H1 (cell line): ENCODE data around the gene MTF2. TPM values are rescaled to one million over a fixed set of nuclear protein-coding genes. Genes with fewer than 3 reads are reported as not detected.

Experiments
- CTCF ChIA-PET: fragments of 300-600 bp; sonication (Branson Sonifier 250); formaldehyde crosslinking; loops from one replicate; lab custom pipeline; 2021; ENCODE audit not compliant: partially characterized antibody; lab: Charles Lee
- POLR2A ChIA-PET: fragments of 300-600 bp; sonication (Branson Sonifier 250); formaldehyde crosslinking; loops from one replicate; lab custom pipeline; 2021; ENCODE audit warnings: inconsistent platforms; ENCODE audit not compliant: partially characterized antibody; lab: Charles Lee
- DNase-seq, 2 experiments: peaks; one replicate each; pipeline versions ENCODE4 v3.0.0 to v3.0.0-alpha.2; 2010 to 2022; ENCODE audit warnings: low spot score in 2 of 2, low read depth in 1 of 2, mixed read lengths in 1 of 2
- FAIRE-seq: peaks from 2 replicates; lab custom pipeline; 2011; peaks lifted over from hg19 to GRCh38; lab: Jason Lieb, UNC
- H2AFZ ChIP-seq: 2 replicates; pipeline ENCODE4 v1.8.1; 2012; ENCODE audit warnings: low read length, inconsistent platforms
- H2AK5ac ChIP-seq: 2 replicates; pipeline ENCODE4 v1.6.1; 2013; ENCODE audit warnings: low read depth, low read length
- H2BK120ac ChIP-seq: replicated peaks from 2 replicates; pipeline ENCODE3; 2013; ENCODE audit warnings: low read depth, low read length, inconsistent platforms
- H2BK12ac ChIP-seq: 2 replicates; pipeline ENCODE4 v1.6.1; 2013; ENCODE audit warnings: low read depth, low read length
- H2BK15ac ChIP-seq: 2 replicates; pipeline ENCODE4 v1.6.1; 2013; ENCODE audit warnings: low read length
- H2BK20ac ChIP-seq: 2 replicates; pipeline ENCODE4 v1.6.1; 2013; ENCODE audit warnings: low read length
- H2BK5ac ChIP-seq: 2 replicates; pipeline ENCODE4 v1.6.1; 2013; ENCODE audit warnings: low read depth, low read length
- H3K14ac ChIP-seq: 2 replicates; pipeline ENCODE4 v1.6.1; 2013; ENCODE audit warnings: inconsistent platforms; ENCODE audit not compliant: insufficient read length
- H3K18ac ChIP-seq: 2 replicates; pipeline ENCODE4 v1.6.1; 2013; ENCODE audit warnings: low read length; ENCODE audit errors: extremely low read depth
- H3K23ac ChIP-seq: 2 replicates; pipeline ENCODE4 v1.6.1; 2013; ENCODE audit warnings: inconsistent platforms; ENCODE audit not compliant: insufficient read length
- H3K23me2 ChIP-seq: 2 replicates; pipeline ENCODE4 v1.6.1; 2013; ENCODE audit warnings: low read depth, low read length
- H3K27ac ChIP-seq: 2 replicates; pipeline ENCODE4 v1.6.1; 2011; ENCODE audit warnings: low read depth, low read length, inconsistent platforms
- H3K27me3 ChIP-seq, 4 experiments: replicated peaks in 1 of 4; 1 replicate in 1 of 4; 2 replicates in 3 of 4; pipeline versions ENCODE4 v1.6.1 to v1.8.1; 2011 to 2013; ENCODE audit warnings: low read length in 3 of 4, mild to moderate bottlenecking in 3 of 4, inconsistent platforms in 2 of 4, mixed read lengths in 2 of 4, moderate library complexity in 1 of 4; ENCODE audit not compliant: control insufficient read depth in 3 of 4, insufficient read depth in 3 of 4; ENCODE audit errors: extremely low read depth in 1 of 4
- H3K36me3 ChIP-seq, 4 experiments: 2 replicates each; pipeline versions ENCODE4 v1.6.1 to v1.8.1; 2011 to 2013; ENCODE audit warnings: mild to moderate bottlenecking in 4 of 4, low read length in 3 of 4, moderate library complexity in 2 of 4, control low read depth in 1 of 4, inconsistent platforms in 1 of 4; ENCODE audit not compliant: insufficient read depth in 4 of 4, control insufficient read depth in 2 of 4
- H3K4ac ChIP-seq: replicated peaks from 2 replicates; pipeline ENCODE3; 2013; ENCODE audit warnings: low read length, low read depth, mixed read lengths, inconsistent platforms; ENCODE audit not compliant: insufficient read length
- H3K4me1 ChIP-seq, 4 experiments: replicated peaks in 1 of 4; 1 replicate in 1 of 4; 2 replicates in 3 of 4; pipeline versions ENCODE4 v1.6.1 to v1.8.1; 2011 to 2013; ENCODE audit warnings: low read length in 3 of 4, inconsistent platforms in 2 of 4, mixed read lengths in 1 of 4; ENCODE audit not compliant: insufficient read depth in 4 of 4, control insufficient read depth in 3 of 4
- H3K4me2 ChIP-seq, 2 experiments: 2 replicates each; pipeline versions ENCODE4 v1.6.1 to v1.8.1; 2011 to 2013; ENCODE audit warnings: low read depth in 2 of 2, low read length in 2 of 2, control low read depth in 1 of 2, inconsistent platforms in 1 of 2, mild to moderate bottlenecking in 1 of 2; ENCODE audit not compliant: insufficient read depth in 1 of 2
- H3K4me3 ChIP-seq, 4 experiments: fragments of 200-600, 300-600 bp in 1 of 4; sonication (generic), shearing (Covaris generic), sonication (Bioruptor Twin) in 1 of 4; 2 replicates each; pipeline versions ENCODE4 v1.5.1 to v1.8.1; 2011 to 2016; ENCODE audit warnings: low read length in 4 of 4, low read depth in 3 of 4, control low read depth in 2 of 4, inconsistent platforms in 2 of 4, mild to moderate bottlenecking in 2 of 4, mixed read lengths in 1 of 4, moderate library complexity in 1 of 4; ENCODE audit not compliant: insufficient read depth in 2 of 4; ENCODE audit errors: extremely low read depth in 1 of 4
- H3K56ac ChIP-seq: replicated peaks from 2 replicates; pipeline ENCODE3; 2013; ENCODE audit warnings: low read depth, mild to moderate bottlenecking, mixed read lengths, low read length, inconsistent platforms; ENCODE audit not compliant: insufficient read length
- H3K79me1 ChIP-seq: 2 replicates; pipeline ENCODE4 v1.6.1; 2013; ENCODE audit warnings: low read depth, low read length, control low read depth
- H3K79me2 ChIP-seq, 2 experiments: 2 replicates each; pipeline versions ENCODE4 v1.6.1 to v1.8.1; 2012 to 2013; ENCODE audit warnings: low read length in 2 of 2, mild to moderate bottlenecking in 2 of 2, inconsistent platforms in 1 of 2; ENCODE audit not compliant: insufficient read depth in 2 of 2, control insufficient read depth in 1 of 2
- H3K9ac ChIP-seq, 4 experiments: replicated peaks in 1 of 4; 1 replicate in 1 of 4; 2 replicates in 3 of 4; pipeline versions ENCODE4 v1.6.1 to v1.8.1; 2011 to 2013; ENCODE audit warnings: low read depth in 3 of 4, low read length in 3 of 4, control low read depth in 2 of 4, mild to moderate bottlenecking in 2 of 4, moderate library complexity in 2 of 4, inconsistent platforms in 1 of 4; ENCODE audit errors: extremely low read depth in 1 of 4
- H3K9me3 ChIP-seq, 2 experiments: 2 replicates each; pipeline versions ENCODE4 v1.6.1 to v1.8.1; 2012 to 2013; ENCODE audit warnings: mild to moderate bottlenecking in 2 of 2, moderate library complexity in 2 of 2, control low read depth in 1 of 2, inconsistent platforms in 1 of 2, low read depth in 1 of 2, low read length in 1 of 2, mixed read lengths in 1 of 2; ENCODE audit not compliant: insufficient read depth in 2 of 2
- H4K20me1 ChIP-seq, 2 experiments: replicated peaks in 1 of 2; 2 replicates each; pipeline versions ENCODE3 to v1.8.1; 2011 to 2013; ENCODE audit warnings: inconsistent platforms in 2 of 2, low read length in 2 of 2, mild to moderate bottlenecking in 1 of 2; ENCODE audit not compliant: insufficient read depth in 2 of 2, control insufficient read depth in 1 of 2
- H4K5ac ChIP-seq: 2 replicates; pipeline ENCODE4 v1.6.1; 2013; ENCODE audit warnings: low read length, low read depth, mixed read lengths, inconsistent platforms; ENCODE audit not compliant: insufficient read length
- H4K8ac ChIP-seq: 2 replicates; pipeline ENCODE4 v1.8.0; 2013; ENCODE audit warnings: mild to moderate bottlenecking, moderate library complexity, low read length, inconsistent platforms; ENCODE audit not compliant: insufficient read depth; ENCODE audit errors: extremely low read depth
- H4K91ac ChIP-seq: replicated peaks from 2 replicates; pipeline ENCODE3; 2013; ENCODE audit warnings: low read length, mixed read lengths, inconsistent platforms; ENCODE audit not compliant: insufficient read length
- CBX8 ChIP-seq: fragments of 300-800, 300-1000 bp; sonication (generic); IDR thresholded peaks from 2 replicates; pipeline ENCODE4 v1.7.1; 2016; ENCODE audit warnings: low read depth, low read length, borderline replicate concordance
- HDAC6 ChIP-seq: IDR thresholded peaks from one replicate; pipeline ENCODE4 v1.7.1; 2012; ENCODE audit warnings: low read depth, mild to moderate bottlenecking, inconsistent platforms, low read length, moderate library complexity
- JUN ChIP-seq: IDR thresholded peaks from 2 replicates; pipeline ENCODE4 v1.6.1; 2011; ENCODE audit warnings: low read depth, mild to moderate bottlenecking, improper control_type of control experiment, low read length
- KDM4A ChIP-seq: IDR thresholded peaks from one replicate; pipeline ENCODE4 v1.7.1; 2012; ENCODE audit warnings: low read depth, mild to moderate bottlenecking, moderate library complexity, low read length, inconsistent platforms; ENCODE audit not compliant: severe bottlenecking
- NANOG ChIP-seq: IDR thresholded peaks from 2 replicates; pipeline ENCODE4 v1.6.1; 2011; ENCODE audit warnings: low read length, low read depth, mild to moderate bottlenecking, inconsistent platforms; ENCODE audit not compliant: insufficient read depth, poor library complexity, severe bottlenecking
- POLR2A ChIP-seq, 2 experiments: IDR thresholded peaks; 1 replicate in 1 of 2; 2 replicates in 1 of 2; pipeline ENCODE4 v1.6.1; 2011; ENCODE audit warnings: low read depth in 2 of 2, low read length in 2 of 2, mild to moderate bottlenecking in 2 of 2; ENCODE audit errors: control extremely low read depth in 1 of 2
- RXRA ChIP-seq: IDR thresholded peaks from 2 replicates; pipeline ENCODE4 v1.6.1; 2011; ENCODE audit warnings: low read depth, mild to moderate bottlenecking, low read length, moderate library complexity; ENCODE audit not compliant: insufficient read depth
- SP4 ChIP-seq: IDR thresholded peaks from 2 replicates; pipeline ENCODE4 v1.6.1; 2012; ENCODE audit warnings: low read length, inconsistent platforms
- TAF7 ChIP-seq: optimal IDR thresholded peaks from 2 replicates; pipeline ENCODE3; 2011; ENCODE audit warnings: low read depth, mild to moderate bottlenecking, inconsistent platforms, low read length, moderate library complexity, borderline replicate concordance
- WGBS, 2 experiments: shearing (Covaris generic) in 1 of 2; methylation state at CpG; one replicate each; pipeline versions ENCODE4 v1.1.6 to v1.1.7; 2013 to 2015; ENCODE audit warnings: low lambda C conversion rate in 2 of 2, mixed read lengths in 2 of 2, inconsistent platforms in 1 of 2, low coverage in 1 of 2, missing lambda C conversion rate in 1 of 2; ENCODE audit not compliant: insufficient replicate concordance in 2 of 2, insufficient coverage in 1 of 2, insufficient read length in 1 of 2; ENCODE audit errors: extremely low coverage in 1 of 2, missing lambda C conversion rate in 1 of 2; 5-methylcytosine and 5-hydroxymethylcytosine counted together
- polyA plus RNA-seq, 7 experiments: library from polyadenylated mRNA; depleted of rRNA in 3 of 7; stranded (reverse) in 5 of 7; unstranded in 2 of 7; fragments of >200 nt in 5 of 7; fragments of 200-250 nt in 2 of 7; gene quantifications; 1 replicate in 5 of 7; 2 replicates in 1 of 7; 4 replicates in 1 of 7; pipeline versions ENCODE4 v1.2.1 to v1.2.3, GENCODE V29; 2011 to 2013; ENCODE audit warnings: missing spikeins in 2 of 7, mixed read lengths in 2 of 7
- total RNA-seq: library from RNA; stranded (reverse); fragmentation: NEBNext Ultra II Directional; extraction: Animal tissue kit (Norgen Biotek cat#: 25700); gene quantifications from 2 replicates; pipeline ENCODE4 v1.2.1, GENCODE V29; 2021
- TF ChIP-seq, protein P1 (sequence below): IDR thresholded peaks from 2 replicates; pipeline ENCODE4 v1.6.1; 2012; ENCODE audit warnings: low read length, inconsistent platforms

The MTF2 gene
- total and polyA plus RNA-seq, 2 of the 8 experiments (the other 6 are each of a cell fraction or from before 2014, with no cell fraction given), result 72.1 to 102 TPM

DNA sequence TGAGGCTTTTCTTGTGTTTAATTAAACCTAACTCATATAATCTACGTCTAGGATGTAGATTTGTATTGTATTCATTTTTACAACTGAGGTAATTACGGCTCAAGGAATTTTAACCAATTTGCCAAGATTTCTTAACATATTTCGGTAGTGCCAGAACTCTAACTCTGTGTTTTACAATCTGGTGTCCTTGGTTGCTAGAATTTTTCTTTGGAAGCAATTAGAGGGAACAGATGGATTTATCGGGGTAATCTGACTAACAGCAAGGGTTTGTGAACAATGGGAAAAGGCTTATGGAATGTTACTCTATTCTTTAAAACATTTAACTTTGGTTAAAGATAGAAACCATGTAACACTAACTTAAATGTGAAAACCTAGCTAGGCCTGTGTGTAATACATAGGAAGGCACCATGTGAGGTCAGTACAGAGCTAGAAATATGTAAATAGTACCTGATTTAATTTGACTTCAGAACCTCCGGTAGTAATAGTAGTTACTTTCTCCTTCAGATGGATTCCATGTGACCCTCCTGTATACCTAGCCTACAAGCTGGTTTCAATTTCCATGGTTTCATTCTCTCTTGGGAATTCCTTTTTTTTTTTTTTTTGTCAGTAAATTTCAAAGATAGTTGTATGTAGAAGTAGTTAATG lies 1.2 kb downstream of the MTF2 start:
- Histone ChIP-seq H3K56ac (no peak overlapping the region), H3K23me2 (peaks cover 4% of the 10 kb centered on the region; the same call in 1 of the 2 replicates), H2AFZ (no peak overlapping the region), H3K14ac (no peak overlapping the region), H4K91ac (no peak overlapping the region), H2BK12ac (no peak overlapping the region), H3K27me3 (no peaks in the 10 kb centered on the region), H4K5ac (peak overlapping the region; percentile 81), H3K4me3 (peak overlapping the region; percentile 82 to 100 (median 98)), H2AK5ac (no peak overlapping the region), H4K20me1 (peaks cover 5 to 8% of the 10 kb centered on the region in 2 experiments), H3K9me3 (peaks cover 3 to 9% of the 10 kb centered on the region in 2 experiments; a peak in 2 of 4 replicates), H2BK15ac (no peak overlapping the region), H3K79me2 (peaks cover 53 to 66% of the 10 kb centered on the region in 2 experiments), H2BK5ac (peak overlapping the region; percentile 99; the same call in 1 of the 2 replicates), H3K9ac (peak overlapping the region; percentile 69 to 100 (median 98); a peak in 6 of 7 replicates), H3K4me1 (no peaks in the 10 kb centered on the region; a peak in 2 of 7 replicates), H4K8ac (no peak overlapping the region), H2BK20ac (no peak overlapping the region), H3K79me1 (no peaks in the 10 kb centered on the region), H3K4me2 (peak overlapping the region; percentile 46 to 78), H3K36me3 (peaks cover 0 to 35% (median 13%) of the 10 kb centered on the region in 4 experiments; a peak in 3 of 8 replicates), H3K18ac (no peak overlapping the region; the same call in 1 of the 2 replicates), H3K27ac (peak overlapping the region; percentile 97), H2BK120ac (no peak overlapping the region), H3K23ac (no peak overlapping the region), H3K4ac (no peak overlapping the region)
- WGBS, 2 experiments, result 2% methylated on average over 5 of the region's 5 CpGs; no CpG with 5 or more reads in 1 of the 2 experiments
- POLR2A ChIA-PET, result interaction anchor here (0.6 to 4.1 kb wide), 35 partner anchors 10 to 265 kb away, joined by 3 to 65 read pairs (median 6); partner anchors contain the start of genes CCDC18, DIPK1A, DR1 and RPL5
- DNase-seq (no peak), FAIRE-seq (no peak)
- CTCF ChIA-PET, result interaction anchor here (0.6 to 1.9 kb wide), 9 partner anchors 11 to 49 kb away, joined by 3 to 7 read pairs (median 4); no protein-coding TSS in a partner anchor
- TF ChIP-seq TAF7 (no peak), NANOG (no peak), CBX8 (no peak), JUN (no peak), SP4 (no peak), POLR2A (IDR thresholded peaks at IDR 0.05; ENCODE audit: control extremely low read depth in 1 of 2, low read depth in 2 of 2, low read length in 2 of 2) (no peak), HDAC6 (no peak), KDM4A (no peak), RXRA (no peak)
- TF ChIP-seq, protein P1, sequence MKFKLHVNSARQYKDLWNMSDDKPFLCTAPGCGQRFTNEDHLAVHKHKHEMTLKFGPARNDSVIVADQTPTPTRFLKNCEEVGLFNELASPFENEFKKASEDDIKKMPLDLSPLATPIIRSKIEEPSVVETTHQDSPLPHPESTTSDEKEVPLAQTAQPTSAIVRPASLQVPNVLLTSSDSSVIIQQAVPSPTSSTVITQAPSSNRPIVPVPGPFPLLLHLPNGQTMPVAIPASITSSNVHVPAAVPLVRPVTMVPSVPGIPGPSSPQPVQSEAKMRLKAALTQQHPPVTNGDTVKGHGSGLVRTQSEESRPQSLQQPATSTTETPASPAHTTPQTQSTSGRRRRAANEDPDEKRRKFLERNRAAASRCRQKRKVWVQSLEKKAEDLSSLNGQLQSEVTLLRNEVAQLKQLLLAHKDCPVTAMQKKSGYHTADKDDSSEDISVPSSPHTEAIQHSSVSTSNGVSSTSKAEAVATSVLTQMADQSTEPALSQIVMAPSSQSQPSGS, result no peak
